Gastroesophageal sphincter (tissue), 4 donors: ENCODE measurements around the gene CLDN11. TPM values are rescaled to one million over a fixed set of nuclear protein-coding genes. Genes with fewer than 3 reads are reported as not detected.

Experiments
- ATAC-seq: fragments of 150-250 bp; one replicate; pipeline ENCODE4 v1.9.1; 2016; ENCODE audit warnings: mild to moderate bottlenecking, moderate library complexity
- H3K27ac ChIP-seq, 4 donors: fragments of 200-600 bp; sonication (generic) in 3 of 4; 1 replicate in 3 of 4; 2 replicates in 1 of 4; pipeline ENCODE4 v1.5.1; 2016 to 2019
- H3K27me3 ChIP-seq: fragments of 200-600 bp; sonication (generic); one replicate; pipeline ENCODE4 v1.5.1; 2019
- H3K36me3 ChIP-seq, 2 donors: fragments of 200-600 bp; sonication (generic); one replicate each; pipeline ENCODE4 v1.5.1; 2019; ENCODE audit warnings: control low read depth in 1 of 2
- H3K4me1 ChIP-seq, 3 donors: fragments of 200-600 bp; sonication (generic); 1 replicate in 2 of 3; 2 replicates in 1 of 3; pipeline ENCODE4 v1.5.1; 2016 to 2019; ENCODE audit warnings: control low read depth in 2 of 3
- H3K4me3 ChIP-seq, 2 donors: fragments of 200-600 bp; sonication (generic); one replicate each; pipeline ENCODE4 v1.5.1; 2019; ENCODE audit warnings: mild to moderate bottlenecking in 1 of 2, moderate library complexity in 1 of 2
- H3K9me3 ChIP-seq, 3 donors: fragments of 200-600 bp; sonication (generic); one replicate each; pipeline ENCODE4 v1.5.1; 2017 to 2019; ENCODE audit warnings: control low read depth in 2 of 3
- CTCF ChIP-seq, 4 experiments: fragments of 200-600 bp in 2 of 4; fragments of 450-650 bp in 2 of 4; sonication (generic) in 1 of 4; IDR thresholded peaks; one replicate each; pipeline ENCODE4 v1.5.1; 2017 to 2019; ENCODE audit warnings: antibody characterized with exemption in 4 of 4, mild to moderate bottlenecking in 2 of 4, moderate library complexity in 2 of 4
- EP300 ChIP-seq: sonication (generic); formaldehyde crosslinking; IDR thresholded peaks from one replicate; pipeline ENCODE4 v1.6.1; 2017; ENCODE audit warnings: antibody characterized with exemption, mild to moderate bottlenecking
- POLR2A ChIP-seq, 2 donors: fragments of 450-650 bp; IDR thresholded peaks; one replicate each; pipeline ENCODE4 v1.6.1; 2017; ENCODE audit warnings: antibody characterized with exemption in 2 of 2, mild to moderate bottlenecking in 2 of 2, moderate library complexity in 1 of 2
- POLR2AphosphoS5 ChIP-seq: sonication (generic); formaldehyde crosslinking; IDR thresholded peaks from one replicate; pipeline ENCODE4 v1.6.1; 2017; ENCODE audit warnings: antibody characterized with exemption
- WGBS, 2 donors: methylation state at CpG; one replicate each; pipeline ENCODE4 v1.1.5; 2018; ENCODE audit warnings: low coverage in 1 of 2; 5-methylcytosine and 5-hydroxymethylcytosine counted together
- total RNA-seq, 4 donors: library from RNA; depleted of rRNA; stranded (reverse); fragments of >200 nt; gene quantifications; one replicate each; pipeline ENCODE4 v1.1.0, GENCODE V29; 2016

Gene CLDN11
- total RNA-seq, 4 donors from 2014 or later: 1.4 to 7.7 (median 2.5) TPM

- 94 to 100% methylated on average over 3 of the region's 3 CpGs for WGBS, 2 donors
- ATAC-seq: no peak
- H3K36me3 ChIP-seq: peaks cover 0 to 4% of the 10 kb centered on the region in 2 donors
- no peak overlapping the region for H3K27ac ChIP-seq
- TF ChIP-seq POLR2A (IDR thresholded peaks at IDR 0.05): no peak
- no peaks in the 10 kb centered on the region for H3K9me3 ChIP-seq
- no peaks in the 10 kb centered on the region for H3K4me1 ChIP-seq
- no peaks in the 10 kb centered on the region for H3K27me3 ChIP-seq
- H3K4me3 ChIP-seq: no peak overlapping the region
These were observed 12.4 kb downstream of the CLDN11 start for GRCh38 chr3:170431054-170431453.

- no peak for ATAC-seq
- TF ChIP-seq EP300: no peak
- TF ChIP-seq CTCF (IDR thresholded peaks at IDR 0.05): no peak
- H3K4me1 ChIP-seq: no peaks in the 10 kb centered on the region
- no peaks in the 10 kb centered on the region for H3K27me3 ChIP-seq
- H3K36me3 ChIP-seq: peaks cover 0 to 4% of the 10 kb centered on the region in 2 donors
- H3K9me3 ChIP-seq: no peaks in the 10 kb centered on the region
- WGBS, 2 donors: 83% methylated on average over 1 of the region's 14 CpGs; no CpG with 5 or more reads in 1 of the 2 donors
- H3K27ac ChIP-seq: no peak overlapping the region
- no peak overlapping the region for H3K4me3 ChIP-seq
These were observed 13.7 kb downstream of the CLDN11 start for GRCh38 chr3:170432416-170432815.

GRCh38 chr3:170436697-170437096 lies 18.0 kb downstream of the CLDN11 start:
- no peak for ATAC-seq
- Histone ChIP-seq H3K27ac (no peak overlapping the region), H3K36me3 (peaks cover 0 to 4% of the 10 kb centered on the region in 2 donors), H3K4me3 (no peak overlapping the region), H3K9me3 (no peaks in the 10 kb centered on the region), H3K27me3 (no peaks in the 10 kb centered on the region), H3K4me1 (no peaks in the 10 kb centered on the region)
- 73 to 100% methylated on average over 2 of the region's 2 CpGs for WGBS, 2 donors
- TF ChIP-seq POLR2AphosphoS5 (no peak), POLR2A (IDR thresholded peaks at IDR 0.05) (no peak), EP300 (no peak), CTCF (IDR thresholded peaks at IDR 0.05) (no peak)

- WGBS, 2 donors: 40 to 57% methylated on average over 1 to 3 of the region's 4 CpGs
- peaks cover 0 to 4% of the 10 kb centered on the region in 2 donors for H3K36me3 ChIP-seq
- H3K27me3 ChIP-seq: no peaks in the 10 kb centered on the region
- ATAC-seq: no peak
- H3K9me3 ChIP-seq: no peaks in the 10 kb centered on the region
- H3K4me3 ChIP-seq: no peak overlapping the region
- TF ChIP-seq POLR2A (IDR thresholded peaks at IDR 0.05) (no peak), CTCF (IDR thresholded peaks at IDR 0.05) (no peak)
- H3K4me1 ChIP-seq: no peaks in the 10 kb centered on the region
- H3K27ac ChIP-seq: no peak overlapping the region
These were observed 18.5 kb downstream of the CLDN11 start for GRCh38 chr3:170437176-170437575.

GRCh38 chr3:170437696-170438407 lies 19.2 kb downstream of the CLDN11 start:
- H3K9me3 ChIP-seq: no peaks in the 10 kb centered on the region
- H3K27ac ChIP-seq: no peak overlapping the region
- no peak overlapping the region for H3K4me3 ChIP-seq
- H3K27me3 ChIP-seq: no peaks in the 10 kb centered on the region
- H3K36me3 ChIP-seq: no peaks in the 10 kb centered on the region
- TF ChIP-seq POLR2A (IDR thresholded peaks at IDR 0.05) (no peak), CTCF (IDR thresholded peaks at IDR 0.05) (no peak), EP300 (no peak), POLR2AphosphoS5 (no peak)
- WGBS, 2 donors: 75 to 88% methylated on average over 2 to 6 of the region's 10 CpGs
- H3K4me1 ChIP-seq: no peaks in the 10 kb centered on the region
- ATAC-seq: no peak
